MM.1S (cell line): Measurements from ENCODE around the gene S100A9.

Experiments
- DNase-seq: peaks from one replicate; pipeline ENCODE4 v3.0.0-alpha.2; 2015
- H2AFZ ChIP-seq: fragments of 300-600 bp; sonication (generic); 2 replicates; pipeline ENCODE4 v1.6.0; 2016; ENCODE audit warnings: antibody characterized with exemption, low read length
- H3F3A ChIP-seq: fragments of 300-600 bp; sonication (generic); 2 replicates; pipeline ENCODE4 v1.6.1; 2016; ENCODE audit warnings: mild to moderate bottlenecking, antibody characterized with exemption, low read length, moderate library complexity, mixed read lengths; ENCODE audit not compliant: insufficient read depth
- H3K27ac ChIP-seq: fragments of 300-600 bp; sonication (generic); 2 replicates; pipeline ENCODE4 v1.5.1; 2016; ENCODE audit warnings: mild to moderate bottlenecking, low read length
- H3K27me3 ChIP-seq: fragments of 300-600 bp; sonication (generic); replicated peaks from 2 replicates; pipeline ENCODE4 v1.6.0; 2016; ENCODE audit warnings: low read length; ENCODE audit not compliant: insufficient read depth
- H3K36me3 ChIP-seq: fragments of 300-600 bp; sonication (generic); replicated peaks from 2 replicates; pipeline ENCODE4 v1.6.1; 2016; ENCODE audit warnings: mild to moderate bottlenecking, low read length, mixed read lengths; ENCODE audit not compliant: insufficient read depth
- H3K4me1 ChIP-seq: fragments of 300-600 bp; sonication (generic); 2 replicates; pipeline ENCODE4 v1.6.1; 2016; ENCODE audit warnings: low read length, mixed read lengths
- H3K4me2 ChIP-seq: fragments of 300-600 bp; sonication (generic); 2 replicates; pipeline ENCODE4 v1.6.0; 2016; ENCODE audit warnings: low read depth, low read length
- H3K4me3 ChIP-seq: fragments of 300-600 bp; sonication (generic); 2 replicates; pipeline ENCODE4 v1.5.1; 2016; ENCODE audit warnings: low read length, mixed read lengths
- H3K79me2 ChIP-seq: fragments of 300-600 bp; sonication (generic); 2 replicates; pipeline ENCODE4 v1.6.1; 2016; ENCODE audit warnings: mixed run types, low read length, mixed read lengths
- H3K9ac ChIP-seq: fragments of 300-600 bp; sonication (generic); 2 replicates; pipeline ENCODE4 v1.6.1; 2016; ENCODE audit warnings: low read length, mixed read lengths
- H3K9me2 ChIP-seq: fragments of 300-600 bp; sonication (generic); replicated peaks from 2 replicates; pipeline ENCODE4 v1.6.1; 2016; ENCODE audit warnings: mild to moderate bottlenecking, low read length, mixed read lengths; ENCODE audit not compliant: insufficient read depth
- H3K9me3 ChIP-seq: fragments of 300-600 bp; sonication (generic); replicated peaks from 2 replicates; pipeline ENCODE4 v1.6.1; 2016; ENCODE audit warnings: mild to moderate bottlenecking, low read length, mixed read lengths; ENCODE audit not compliant: insufficient read depth
- H4K20me1 ChIP-seq: fragments of 300-600 bp; sonication (generic); 2 replicates; pipeline ENCODE4 v1.6.1; 2016; ENCODE audit warnings: mild to moderate bottlenecking, low read length, moderate library complexity, mixed read lengths; ENCODE audit not compliant: insufficient read depth
- CTCF ChIP-seq: fragments of 300-600 bp; sonication (generic); IDR thresholded peaks from 2 replicates; pipeline ENCODE4 v1.5.1; 2016; ENCODE audit warnings: antibody characterized with exemption, low read length, mixed read lengths
- EZH2 ChIP-seq: fragments of 300-600 bp; sonication (generic); optimal IDR thresholded peaks from 2 replicates; pipeline ENCODE3; 2017; ENCODE audit warnings: low read depth, mild to moderate bottlenecking, antibody characterized with exemption, low read length, mixed read lengths
- EZH2phosphoT487 ChIP-seq: fragments of 300-600 bp; sonication (generic); IDR thresholded peaks from 2 replicates; pipeline ENCODE4 v1.6.1; 2018; ENCODE audit warnings: antibody characterized with exemption, low read length

S100A9 gene

DNA sequence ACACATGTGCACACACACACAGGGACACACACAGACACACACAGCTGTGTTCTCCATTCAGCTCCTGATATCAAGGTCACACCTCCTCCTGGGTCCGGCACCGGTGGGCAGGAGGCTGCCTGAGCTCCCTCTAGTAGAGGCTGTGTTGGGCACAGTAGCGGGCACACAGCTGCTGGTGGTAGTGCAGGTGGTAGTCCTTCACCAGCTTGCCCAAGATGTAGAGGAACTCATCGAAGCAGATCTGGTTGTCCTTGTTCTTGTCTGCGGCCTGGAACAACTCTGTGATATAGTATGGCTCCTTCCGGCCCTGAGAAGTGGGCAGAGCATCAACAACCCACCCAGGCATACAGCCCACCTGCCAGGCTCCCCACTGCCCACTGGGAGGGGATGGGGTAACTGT is 38.8 kb downstream of the S100A9 start:
- H3K36me3 ChIP-seq = no peaks in the 10 kb centered on the region
- H3F3A ChIP-seq = no peaks in the 10 kb centered on the region
- no peaks in the 10 kb centered on the region for H4K20me1 ChIP-seq
- no peak for DNase-seq
- TF ChIP-seq EZH2 (no peak), CTCF (no peak), EZH2phosphoT487 (no peak)
- H3K9ac ChIP-seq = no peak overlapping the region
- H3K4me3 ChIP-seq = no peak overlapping the region
- H2AFZ ChIP-seq = no peak overlapping the region
- H3K4me1 ChIP-seq = no peaks in the 10 kb centered on the region
- no peaks in the 10 kb centered on the region for H3K9me2 ChIP-seq
- no peaks in the 10 kb centered on the region for H3K9me3 ChIP-seq
- H3K4me2 ChIP-seq = no peak overlapping the region
- no peaks in the 10 kb centered on the region for H3K79me2 ChIP-seq
- H3K27ac ChIP-seq = no peak overlapping the region
- H3K27me3 ChIP-seq = peaks cover 14% of the 10 kb centered on the region

GRCh38 chr1:153397051-153397923 is 39.6 kb downstream of the S100A9 start:
- H3K4me1 ChIP-seq = no peaks in the 10 kb centered on the region
- no peak for DNase-seq
- no peaks in the 10 kb centered on the region for H3K79me2 ChIP-seq
- H3K36me3 ChIP-seq = no peaks in the 10 kb centered on the region
- no peak overlapping the region for H2AFZ ChIP-seq
- H3K4me2 ChIP-seq = no peak overlapping the region
- no peak overlapping the region for H3K4me3 ChIP-seq
- H3K9ac ChIP-seq = no peak overlapping the region
- H3K9me3 ChIP-seq = no peaks in the 10 kb centered on the region
- H3F3A ChIP-seq = no peaks in the 10 kb centered on the region
- H3K27ac ChIP-seq = no peak overlapping the region
- peaks cover 12% of the 10 kb centered on the region for H3K27me3 ChIP-seq
- TF ChIP-seq EZH2 = no peak
- no peak for TF ChIP-seq CTCF
- no peak for TF ChIP-seq EZH2phosphoT487
- H3K9me2 ChIP-seq = no peaks in the 10 kb centered on the region
- no peaks in the 10 kb centered on the region for H4K20me1 ChIP-seq

DNA sequence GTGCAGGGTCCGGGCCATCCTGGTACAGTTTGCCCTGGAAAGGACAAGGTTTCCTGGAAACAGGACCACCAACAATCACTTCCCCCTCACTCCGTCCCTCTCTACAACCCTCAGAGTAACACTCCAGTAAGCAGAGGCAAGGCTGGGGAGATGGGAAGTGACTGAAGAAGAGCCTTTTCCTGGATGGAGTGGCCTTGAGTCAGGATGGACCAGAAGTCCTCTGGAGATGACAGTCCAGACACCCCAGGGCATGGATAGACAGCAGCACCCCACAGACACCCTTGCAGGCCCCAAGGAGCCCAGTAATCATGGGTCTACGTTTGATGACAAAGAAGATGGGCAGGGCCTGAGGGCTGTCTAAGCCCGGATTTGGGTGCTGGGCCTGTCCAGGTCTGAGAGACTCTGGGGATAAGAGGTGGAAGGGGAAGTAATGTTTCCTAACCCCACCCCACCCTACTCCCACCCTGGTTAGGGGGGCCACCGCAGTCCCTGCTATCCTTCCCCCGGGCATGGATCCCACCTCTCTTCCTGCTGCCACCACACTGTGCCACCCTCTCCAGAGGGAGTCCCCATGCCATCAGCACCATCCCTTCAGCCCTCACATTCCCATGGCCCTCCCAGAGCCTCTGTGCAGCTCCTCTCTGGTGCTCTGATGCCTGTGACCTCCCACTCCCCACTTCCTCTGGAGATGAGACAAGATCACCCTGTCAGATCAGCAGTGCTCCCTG is 40.4 kb downstream of the S100A9 start:
- DNase-seq = no peak
- no peaks in the 10 kb centered on the region for H3K79me2 ChIP-seq
- H4K20me1 ChIP-seq = no peaks in the 10 kb centered on the region
- no peak for TF ChIP-seq EZH2
- no peak for TF ChIP-seq CTCF
- TF ChIP-seq EZH2phosphoT487 = no peak
- H3K9me3 ChIP-seq = no peaks in the 10 kb centered on the region
- no peak overlapping the region for H3K4me3 ChIP-seq
- H3K27me3 ChIP-seq = peaks cover 12% of the 10 kb centered on the region
- no peak overlapping the region for H2AFZ ChIP-seq
- no peaks in the 10 kb centered on the region for H3K9me2 ChIP-seq
- H3F3A ChIP-seq = no peaks in the 10 kb centered on the region
- no peak overlapping the region for H3K27ac ChIP-seq
- H3K4me1 ChIP-seq = no peaks in the 10 kb centered on the region
- H3K36me3 ChIP-seq = no peaks in the 10 kb centered on the region
- H3K9ac ChIP-seq = no peak overlapping the region
- H3K4me2 ChIP-seq = no peak overlapping the region
